BE2C (cell line): ENCODE results near the gene STK40.
A peak's percentile ranks its signal among the peaks of the same experiment; 100 is the strongest.

Experiments
- DNase-seq: peaks from one replicate; pipeline ENCODE4 v3.0.0-alpha.2; 2020
- H3K27me3 ChIP-seq: fragments of 250-450 bp; sonication (Bioruptor Pico); 2 replicates; pipeline ENCODE4 v1.5.1; 2020; ENCODE audit warnings: mild to moderate bottlenecking
- H3K36me3 ChIP-seq: fragments of 250-450 bp; sonication (Bioruptor Pico); 2 replicates; pipeline ENCODE4 v1.5.1; 2020; ENCODE audit warnings: mild to moderate bottlenecking
- H3K4me1 ChIP-seq: fragments of 250-450 bp; sonication (Bioruptor Pico); 2 replicates; pipeline ENCODE4 v1.5.1; 2020
- H3K4me3 ChIP-seq: 2 replicates; pipeline ENCODE4 v1.5.1; 2011; ENCODE audit warnings: low read depth, low read length
- H3K9me3 ChIP-seq: fragments of 250-450 bp; sonication (Bioruptor Pico); 2 replicates; pipeline ENCODE4 v1.5.1; 2020
- TF ChIP-seq, protein P1 (sequence below): IDR thresholded peaks from 2 replicates; pipeline ENCODE4 v1.5.1; 2012; ENCODE audit warnings: mild to moderate bottlenecking, low read depth, low read length

The STK40 gene

DNA sequence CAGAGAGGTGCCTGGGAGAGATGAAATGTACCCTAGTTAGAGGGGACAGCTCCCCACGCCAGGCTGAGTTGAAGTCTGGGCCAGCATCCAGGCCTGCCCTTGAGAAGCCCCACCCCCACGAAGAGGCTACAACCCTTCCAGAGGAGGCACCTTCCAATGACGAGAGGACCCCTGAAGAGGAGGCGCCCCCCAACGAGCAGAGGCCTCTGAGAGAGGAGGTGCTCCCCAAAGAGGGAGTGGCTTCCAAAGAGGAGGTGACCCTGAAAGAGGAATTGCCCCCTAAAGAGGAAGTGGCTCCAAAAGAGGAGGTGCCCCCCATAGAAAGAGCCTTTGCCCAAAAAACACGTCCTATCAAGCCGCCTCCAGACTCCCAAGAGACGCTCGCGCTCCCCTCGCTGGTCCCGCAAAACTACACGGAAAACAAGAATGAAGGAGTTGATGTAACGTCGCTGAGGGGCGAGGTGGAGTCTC lies 65.4 kb downstream of the STK40 start:
- H3K4me3 ChIP-seq = no peak overlapping the region
- TF ChIP-seq, protein P1, sequence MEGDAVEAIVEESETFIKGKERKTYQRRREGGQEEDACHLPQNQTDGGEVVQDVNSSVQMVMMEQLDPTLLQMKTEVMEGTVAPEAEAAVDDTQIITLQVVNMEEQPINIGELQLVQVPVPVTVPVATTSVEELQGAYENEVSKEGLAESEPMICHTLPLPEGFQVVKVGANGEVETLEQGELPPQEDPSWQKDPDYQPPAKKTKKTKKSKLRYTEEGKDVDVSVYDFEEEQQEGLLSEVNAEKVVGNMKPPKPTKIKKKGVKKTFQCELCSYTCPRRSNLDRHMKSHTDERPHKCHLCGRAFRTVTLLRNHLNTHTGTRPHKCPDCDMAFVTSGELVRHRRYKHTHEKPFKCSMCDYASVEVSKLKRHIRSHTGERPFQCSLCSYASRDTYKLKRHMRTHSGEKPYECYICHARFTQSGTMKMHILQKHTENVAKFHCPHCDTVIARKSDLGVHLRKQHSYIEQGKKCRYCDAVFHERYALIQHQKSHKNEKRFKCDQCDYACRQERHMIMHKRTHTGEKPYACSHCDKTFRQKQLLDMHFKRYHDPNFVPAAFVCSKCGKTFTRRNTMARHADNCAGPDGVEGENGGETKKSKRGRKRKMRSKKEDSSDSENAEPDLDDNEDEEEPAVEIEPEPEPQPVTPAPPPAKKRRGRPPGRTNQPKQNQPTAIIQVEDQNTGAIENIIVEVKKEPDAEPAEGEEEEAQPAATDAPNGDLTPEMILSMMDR = no peak
- H3K36me3 ChIP-seq = no peaks in the 10 kb centered on the region
- H3K27me3 ChIP-seq = no peaks in the 10 kb centered on the region
- no peak for DNase-seq
- no peaks in the 10 kb centered on the region for H3K4me1 ChIP-seq
- no peaks in the 10 kb centered on the region for H3K9me3 ChIP-seq

DNA sequence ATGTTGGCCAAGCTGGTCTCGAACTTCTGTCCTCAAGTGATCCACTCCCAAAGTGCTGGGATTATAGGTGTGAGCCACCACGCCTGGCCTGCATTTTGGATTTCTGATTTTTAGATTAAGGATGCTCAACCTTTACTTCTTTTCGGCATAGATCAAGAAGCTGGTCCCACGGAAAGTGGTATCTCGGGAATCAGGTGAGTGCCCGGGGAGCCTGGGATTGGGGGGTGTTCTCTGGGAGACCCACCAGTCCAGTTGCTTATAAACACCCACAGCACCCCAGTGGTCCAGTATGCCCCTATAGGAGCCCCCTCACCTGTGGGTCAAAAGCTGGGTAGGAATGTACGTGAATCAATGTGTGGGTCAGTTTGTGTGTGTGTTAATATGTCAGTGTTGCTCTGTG lies 76.3 kb downstream of the STK40 start:
- H3K9me3 ChIP-seq = no peaks in the 10 kb centered on the region
- H3K36me3 ChIP-seq = no peaks in the 10 kb centered on the region
- no peaks in the 10 kb centered on the region for H3K4me1 ChIP-seq
- no peaks in the 10 kb centered on the region for H3K27me3 ChIP-seq
- TF ChIP-seq, protein P1 = no peak
- no peak overlapping the region for H3K4me3 ChIP-seq
- no peak for DNase-seq

DNA sequence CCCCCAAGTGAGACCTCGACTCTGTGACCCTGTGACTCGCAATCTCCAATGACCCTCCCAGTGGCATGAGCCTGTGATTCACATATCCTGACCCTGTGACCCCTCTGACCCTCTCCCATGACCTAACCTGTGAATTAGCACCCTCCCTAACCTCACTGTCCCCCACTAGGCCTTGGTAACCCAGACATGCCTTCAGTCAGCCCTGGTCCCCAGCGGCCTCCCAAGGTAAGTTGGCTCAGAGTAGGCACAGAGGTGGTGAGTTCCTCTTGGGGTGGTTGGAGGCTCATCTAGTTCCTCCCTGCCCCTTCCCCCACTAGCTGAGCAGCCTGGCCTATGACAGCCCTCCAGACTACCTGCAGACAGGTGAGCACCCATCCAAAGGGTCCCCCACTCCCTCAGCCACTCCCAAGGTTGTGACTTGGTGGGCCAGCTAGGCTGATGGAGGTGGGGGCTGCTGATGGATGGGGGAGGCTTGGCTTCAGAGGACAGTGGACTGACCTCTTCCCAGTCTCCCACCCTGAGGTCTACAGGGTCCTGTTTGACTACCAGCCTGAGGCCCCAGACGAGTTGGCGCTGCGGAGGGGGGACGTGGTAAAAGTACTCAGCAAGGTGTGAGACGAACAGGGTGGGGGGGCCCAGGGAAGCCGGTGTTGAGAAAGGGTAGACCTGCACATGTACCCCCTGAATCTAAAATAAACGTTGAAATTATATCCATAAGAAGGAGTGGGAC lies 78.0 kb downstream of the STK40 start:
- TF ChIP-seq, protein P1 = no peak
- no peak for DNase-seq
- H3K4me3 ChIP-seq = peak overlapping the region; percentile 74
- peaks cover under 1% of the 10 kb centered on the region; the same call in 1 of the 2 replicates for H3K36me3 ChIP-seq
- H3K9me3 ChIP-seq = no peaks in the 10 kb centered on the region
- H3K27me3 ChIP-seq = no peaks in the 10 kb centered on the region
- no peaks in the 10 kb centered on the region for H3K4me1 ChIP-seq

DNA sequence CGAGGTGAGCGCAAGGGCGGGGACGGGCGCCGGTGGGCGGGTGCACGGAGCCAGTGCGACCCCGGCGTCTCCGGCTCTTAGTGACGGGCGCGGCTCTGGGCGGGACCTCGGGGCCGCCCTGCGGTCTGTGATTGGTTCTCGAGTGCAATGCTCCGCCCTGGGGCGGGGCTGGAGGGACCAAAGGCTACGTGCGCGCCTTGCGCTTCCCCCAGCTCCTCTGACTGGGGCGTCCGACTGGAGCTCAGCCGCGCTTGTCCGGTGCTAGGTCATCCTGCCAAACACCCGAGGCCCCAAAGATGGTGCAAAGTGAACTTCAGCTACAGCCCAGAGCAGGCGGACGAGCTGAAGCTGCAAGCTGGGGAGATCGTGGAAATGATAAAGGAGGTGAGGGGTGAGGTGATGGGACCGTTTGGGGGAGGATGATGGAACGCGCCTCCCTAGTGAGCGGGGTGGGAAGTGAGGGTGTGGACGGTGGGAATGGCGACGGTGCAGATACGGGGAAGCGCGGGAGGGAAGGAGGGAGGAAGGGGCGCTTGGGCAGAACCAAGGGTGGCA lies 78.7 kb downstream of the STK40 start:
- peak; percentile 90 for DNase-seq
- peaks cover 8% of the 10 kb centered on the region for H3K36me3 ChIP-seq
- H3K9me3 ChIP-seq = no peaks in the 10 kb centered on the region
- H3K27me3 ChIP-seq = no peaks in the 10 kb centered on the region
- TF ChIP-seq, protein P1 = no peak
- no peaks in the 10 kb centered on the region for H3K4me1 ChIP-seq
- H3K4me3 ChIP-seq = peak overlapping the region; percentile 74

DNA sequence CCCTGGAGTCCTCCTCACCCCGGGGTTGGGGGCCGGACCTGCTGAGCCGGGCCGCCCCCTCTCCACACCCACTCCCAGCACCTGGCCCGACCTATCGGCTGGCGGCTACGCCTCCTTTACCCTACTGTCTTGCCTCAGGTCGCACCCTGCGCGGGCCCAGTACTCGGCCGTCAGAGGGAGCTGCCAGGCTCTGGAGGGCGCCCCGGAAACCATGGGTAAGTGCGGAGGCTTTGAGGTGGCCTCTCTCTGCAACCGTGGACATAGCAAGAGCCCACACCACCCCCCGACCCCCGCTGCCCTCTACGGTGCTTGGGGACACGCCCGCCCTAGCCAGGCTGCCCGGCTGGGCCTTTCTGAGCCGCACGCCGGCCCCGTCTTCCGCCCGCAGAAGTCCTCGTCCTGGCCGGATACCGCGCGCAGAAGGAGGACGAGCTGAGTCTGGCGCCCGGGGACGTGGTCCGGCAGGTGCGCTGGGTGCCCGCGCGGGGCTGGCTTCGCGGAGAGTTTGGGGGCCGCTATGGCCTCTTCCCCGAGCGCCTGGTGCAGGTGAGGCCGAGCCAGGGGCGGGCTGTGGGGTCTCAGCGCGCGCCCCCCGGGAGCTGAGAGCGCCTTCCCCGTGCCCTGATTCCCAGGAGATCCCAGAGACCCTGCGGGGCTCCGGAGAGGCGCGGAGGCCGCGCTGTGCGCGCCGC lies 79.4 kb downstream of the STK40 start, which contains the start of gene SH3D21:
Gene SH3D21, plus strand, starts transcription at position 159 of the 692 bp plus-strand sequence. Its CDS starts 53 bp downstream, at position 212.
- peak within 1 kb of the TSS; percentile 74 for H3K4me3 ChIP-seq
- H3K27me3 ChIP-seq = no peaks in the 10 kb centered on the region
- peaks cover 14% of the 10 kb centered on the region for H3K36me3 ChIP-seq
- TF ChIP-seq, protein P1 = no peak
- no peaks in the 10 kb centered on the region for H3K4me1 ChIP-seq
- H3K9me3 ChIP-seq = no peaks in the 10 kb centered on the region
- DNase-seq = peak; percentile 15

DNA sequence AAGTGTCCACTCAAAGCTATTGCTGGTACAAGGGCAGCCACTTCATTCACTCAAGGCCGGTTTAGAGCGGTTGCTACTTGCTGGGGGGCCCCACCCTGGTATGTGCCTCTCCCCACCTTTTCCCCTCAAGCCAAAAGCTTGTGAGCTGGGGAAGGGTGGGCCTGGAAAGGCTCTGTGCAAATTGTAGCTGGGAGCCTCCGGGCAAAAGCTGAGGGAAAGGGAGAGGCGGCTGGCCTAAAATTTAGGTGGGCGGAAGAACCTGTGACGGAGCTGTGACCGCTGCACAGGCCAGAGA lies 79.9 kb downstream of the STK40 start:
- peaks cover 19% of the 10 kb centered on the region for H3K36me3 ChIP-seq
- H3K4me3 ChIP-seq = no peak overlapping the region
- TF ChIP-seq, protein P1 = no peak
- H3K27me3 ChIP-seq = no peaks in the 10 kb centered on the region
- no peaks in the 10 kb centered on the region for H3K9me3 ChIP-seq
- no peaks in the 10 kb centered on the region for H3K4me1 ChIP-seq
- no peak for DNase-seq
